ENCODE data around the gene ESR2. TPM values are rescaled to one million over a fixed set of nuclear protein-coding genes. Genes with fewer than 3 reads are reported as not detected.

The ESR2 gene
- total and polyA plus RNA-seq, 9 donors: 5.1 to 26.2 (median 13.5) TPM

- TF ChIP-seq CTCF (IDR thresholded peaks at IDR 0.05) (no peak), POLR2A (IDR thresholded peaks at IDR 0.05) (no peak), EP300 (IDR thresholded peaks at IDR 0.05) (no peak)
- H3K9me3 ChIP-seq: no peaks in the 10 kb centered on the region
- no peak for DNase-seq
- no peaks in the 10 kb centered on the region for H3K27me3 ChIP-seq
- peaks cover 13% of the 10 kb centered on the region for H3K4me1 ChIP-seq (ENCODE audit: insufficient read depth)
- H3K27ac ChIP-seq: peak overlapping the region in 1 of 2 donors; percentile 67
- H3K36me3 ChIP-seq: no peaks in the 10 kb centered on the region
- 84 to 85% (median 85%) methylated on average over 14 of the region's 14 CpGs for WGBS, 3 donors
- no peak overlapping the region for H3K4me3 ChIP-seq
- intact Hi-C loops (cut with DNase I): loop anchor here in 1 of 4 donors (10.0 kb wide), 1 partner anchor 73 kb away; the partner anchor contains the start of gene ESR2
These were observed 72.7 kb downstream of the ESR2 start for GRCh38 chr14:64221391-64222003.

- Histone ChIP-seq H3K4me3 (no peak overlapping the region), H3K27me3 (no peaks in the 10 kb centered on the region), H3K36me3 (no peaks in the 10 kb centered on the region), H3K27ac (peak overlapping the region; percentile 17 to 67), H3K9me3 (no peaks in the 10 kb centered on the region), H3K4me1 (ENCODE audit: insufficient read depth) (peaks cover 13% of the 10 kb centered on the region)
- intact Hi-C loops (cut with DNase I): loop anchor here in 1 of 4 donors (10.0 kb wide), 1 partner anchor 74 kb away; the partner anchor contains the start of gene ESR2
- WGBS, 3 donors: 7 to 15% (median 10%) methylated on average over 14 of the region's 14 CpGs
- peak; percentile 77 to 85 (median 80) for DNase-seq
- TF ChIP-seq EP300 (IDR thresholded peaks at IDR 0.05) (no peak), CTCF (IDR thresholded peaks at IDR 0.05) (no peak), POLR2A (IDR thresholded peaks at IDR 0.05) (no peak)
These were observed 73.7 kb downstream of the ESR2 start for GRCh38 chr14:64220466-64220865.

GRCh38 chr14:64220056-64220455 lies 74.1 kb downstream of the ESR2 start:
- WGBS, 3 donors: 31 to 54% (median 47%) methylated on average over 4 of the region's 4 CpGs
- H3K36me3 ChIP-seq: no peaks in the 10 kb centered on the region
- peak overlapping the region; percentile 17 to 67 for H3K27ac ChIP-seq
- DNase-seq: peak in 1 of 5 donors; percentile 31
- no peak overlapping the region for H3K4me3 ChIP-seq
- H3K4me1 ChIP-seq (ENCODE audit: insufficient read depth): peaks cover 10% of the 10 kb centered on the region
- intact Hi-C loops (cut with DNase I): loop anchor here in 1 of 4 donors (10.0 kb wide), 1 partner anchor 75 kb away; the partner anchor contains the start of gene ESR2
- TF ChIP-seq POLR2A (IDR thresholded peaks at IDR 0.05) (no peak), EP300 (IDR thresholded peaks at IDR 0.05) (no peak), CTCF (IDR thresholded peaks at IDR 0.05) (no peak)
- H3K9me3 ChIP-seq: no peaks in the 10 kb centered on the region
- H3K27me3 ChIP-seq: no peaks in the 10 kb centered on the region

- Histone ChIP-seq H3K9me3 (no peaks in the 10 kb centered on the region), H3K27ac (peak overlapping the region; percentile 41 to 67), H3K4me1 (ENCODE audit: insufficient read depth) (peaks cover 10% of the 10 kb centered on the region), H3K4me3 (no peak overlapping the region), H3K27me3 (no peaks in the 10 kb centered on the region), H3K36me3 (no peaks in the 10 kb centered on the region)
- intact Hi-C loops (cut with DNase I): loop anchor here in 1 of 4 donors (5.0 kb wide), 1 partner anchor 74 kb away; the partner anchor contains the start of gene ESR2
- peak in 4 of 5 donors; percentile 42 to 65 (median 58) for DNase-seq
- WGBS, 3 donors: 13 to 25% (median 14%) methylated on average over 15 of the region's 15 CpGs
- no peak for TF ChIP-seq EP300 (IDR thresholded peaks at IDR 0.05)
- no peak for TF ChIP-seq CTCF (IDR thresholded peaks at IDR 0.05)
- no peak for TF ChIP-seq POLR2A (IDR thresholded peaks at IDR 0.05)
These were observed 75.6 kb downstream of the ESR2 start for GRCh38 chr14:64218344-64219240.
